NK-92 (cell line): ENCODE data around the gene HIVEP3.

Source experiments
- DNase-seq: peaks from one replicate; lab custom pipeline; 2025; ENCODE audit not compliant: unreplicated experiment; lab: John Stamatoyannopoulos, UW

HIVEP3 gene

DNA sequence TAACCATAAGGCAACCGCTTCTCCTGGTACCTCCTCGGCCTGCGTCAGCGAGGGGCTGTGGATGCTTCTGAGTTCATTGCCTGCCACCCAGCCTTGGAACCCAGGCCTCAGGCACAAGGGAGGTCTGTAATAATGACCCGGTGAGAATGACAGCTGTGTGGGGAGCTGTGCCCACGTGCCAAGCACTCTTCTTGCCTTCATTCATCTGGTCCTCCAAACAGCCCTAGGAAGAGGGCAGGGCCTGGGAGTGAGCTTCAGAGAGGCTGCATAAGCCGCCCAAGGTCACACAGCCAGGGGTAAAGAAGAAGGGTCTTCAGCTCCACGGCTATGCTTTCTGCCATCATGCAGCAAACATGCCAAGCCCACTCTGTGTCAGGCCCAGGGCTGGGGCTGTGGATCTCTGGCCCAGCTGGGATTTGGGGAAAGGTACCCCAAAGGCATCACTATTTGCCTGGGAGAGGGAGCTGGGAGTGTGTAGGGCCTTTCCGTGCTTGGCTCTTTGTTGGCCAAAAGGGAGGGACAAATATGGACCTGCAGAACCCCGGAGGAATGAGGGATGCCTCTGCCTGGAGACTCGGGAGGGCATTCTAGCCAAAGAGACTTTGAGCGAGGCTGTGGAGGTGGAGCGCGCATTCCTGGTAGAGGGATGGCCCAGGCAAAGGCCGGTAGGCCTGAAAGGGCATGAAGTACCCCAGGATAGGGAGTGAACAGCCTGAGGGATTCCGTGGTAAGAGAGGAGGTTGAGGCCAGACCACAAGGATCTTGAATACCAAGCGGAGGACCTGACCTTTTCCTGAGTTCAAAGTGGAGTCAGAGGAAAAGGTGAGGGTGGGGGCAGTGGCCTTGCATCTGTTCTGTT lies 424.1 kb downstream of the HIVEP3 start:
- DNase-seq = no peak

DNA sequence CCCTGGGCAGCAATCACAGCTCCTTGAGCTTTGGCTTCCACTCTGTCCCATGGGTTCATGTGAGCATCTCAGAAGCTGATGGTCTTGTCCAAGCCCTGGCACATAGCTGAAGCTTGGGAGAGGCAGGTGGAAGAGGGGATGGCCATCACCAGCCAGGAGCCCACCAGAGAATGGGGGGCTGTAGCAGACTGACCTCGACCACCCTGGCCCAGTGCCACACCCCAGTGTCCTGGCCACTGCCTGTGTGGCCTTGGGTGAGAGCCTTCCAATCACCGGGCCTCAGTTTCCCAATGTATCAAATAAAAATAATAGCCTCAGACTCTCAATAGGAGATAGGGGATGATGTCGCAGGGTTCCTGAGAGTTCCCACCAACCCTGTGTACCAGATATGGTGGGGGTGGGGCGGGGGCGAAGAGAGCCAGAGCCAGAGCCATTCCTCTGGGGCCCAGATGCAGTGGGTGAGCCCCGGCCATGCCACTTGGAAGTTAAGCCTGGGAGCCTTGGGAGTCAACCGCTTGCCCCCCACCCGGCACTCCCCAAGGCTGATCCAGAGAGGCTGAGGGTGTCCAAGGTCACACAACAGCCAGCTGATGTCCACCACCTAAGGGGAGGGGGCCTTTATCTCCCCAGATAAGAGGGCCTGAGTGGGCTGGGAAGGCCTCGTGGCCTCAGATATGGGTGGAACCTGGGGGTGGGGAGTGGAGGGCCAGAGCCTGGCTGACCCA lies 424.9 kb downstream of the HIVEP3 start:
- DNase-seq = no peak

DNA sequence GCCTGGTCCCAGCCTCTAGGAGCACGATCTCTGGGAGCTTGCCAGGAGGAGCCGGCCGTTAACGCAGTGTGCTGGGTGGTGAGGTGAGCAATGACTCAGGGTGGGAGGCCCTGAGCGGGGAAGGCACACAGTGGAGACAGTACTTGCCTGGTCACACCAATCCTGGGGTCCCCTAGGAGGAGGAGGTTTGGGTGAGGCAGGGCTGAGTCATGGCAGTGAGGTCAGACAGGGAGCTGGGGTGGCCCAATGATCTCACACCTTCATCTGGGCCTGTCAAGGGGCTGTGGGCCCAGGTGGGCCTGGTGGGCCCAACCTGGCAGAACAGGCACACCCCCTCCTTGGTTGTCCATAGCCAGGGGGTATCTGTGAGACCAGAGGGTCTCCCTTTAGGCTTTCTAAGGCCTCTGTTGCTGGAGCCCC lies 425.6 kb downstream of the HIVEP3 start:
- DNase-seq = no peak

DNA sequence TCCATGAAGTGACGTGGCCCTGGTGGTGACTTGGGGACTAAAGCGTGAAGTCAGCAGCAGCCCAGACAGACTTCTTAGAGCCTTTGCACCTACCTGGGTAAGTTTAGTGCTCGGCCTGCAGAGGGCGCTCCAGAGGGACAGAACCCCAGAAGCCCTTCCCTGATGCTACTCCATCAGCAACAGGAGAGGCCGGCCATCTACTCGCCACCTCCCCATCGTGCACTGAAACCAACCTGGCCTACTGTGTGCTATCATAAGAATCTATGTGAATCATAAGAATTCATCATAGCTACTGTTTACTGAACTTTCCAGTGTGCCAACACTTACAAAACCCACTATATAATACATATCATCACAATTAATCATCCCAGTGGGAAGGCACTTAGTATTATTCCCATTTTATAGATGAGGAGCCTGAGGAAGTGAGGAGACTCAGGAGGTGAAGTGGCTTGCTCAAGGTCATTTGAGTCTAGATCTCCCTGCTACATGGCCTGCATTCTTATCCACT lies 426.3 kb downstream of the HIVEP3 start:
- no peak for DNase-seq

GRCh38 chr1:41490911-41491310 lies 427.8 kb downstream of the HIVEP3 start:
- no peak for DNase-seq

DNA sequence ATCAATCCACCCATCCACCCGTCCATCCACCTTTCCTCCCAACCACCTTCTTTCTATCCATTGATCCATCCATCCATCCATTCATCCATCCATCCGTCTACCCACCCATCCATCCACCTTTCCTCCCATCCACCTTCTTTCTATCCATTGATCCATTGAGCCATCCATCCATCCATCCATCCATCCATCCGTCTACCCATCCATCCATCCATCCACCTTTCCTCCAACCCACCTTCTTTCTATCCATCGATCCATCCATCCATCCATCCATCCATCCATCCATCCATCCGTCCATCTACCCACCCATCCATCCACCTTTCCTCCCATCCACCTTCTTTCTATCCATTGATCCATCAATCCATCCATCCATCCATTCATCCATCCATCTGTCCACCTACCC lies 429.2 kb downstream of the HIVEP3 start:
- DNase-seq = no peak

GRCh38 chr1:41488040-41488951 lies 430.4 kb downstream of the HIVEP3 start:
- no peak for DNase-seq

DNA sequence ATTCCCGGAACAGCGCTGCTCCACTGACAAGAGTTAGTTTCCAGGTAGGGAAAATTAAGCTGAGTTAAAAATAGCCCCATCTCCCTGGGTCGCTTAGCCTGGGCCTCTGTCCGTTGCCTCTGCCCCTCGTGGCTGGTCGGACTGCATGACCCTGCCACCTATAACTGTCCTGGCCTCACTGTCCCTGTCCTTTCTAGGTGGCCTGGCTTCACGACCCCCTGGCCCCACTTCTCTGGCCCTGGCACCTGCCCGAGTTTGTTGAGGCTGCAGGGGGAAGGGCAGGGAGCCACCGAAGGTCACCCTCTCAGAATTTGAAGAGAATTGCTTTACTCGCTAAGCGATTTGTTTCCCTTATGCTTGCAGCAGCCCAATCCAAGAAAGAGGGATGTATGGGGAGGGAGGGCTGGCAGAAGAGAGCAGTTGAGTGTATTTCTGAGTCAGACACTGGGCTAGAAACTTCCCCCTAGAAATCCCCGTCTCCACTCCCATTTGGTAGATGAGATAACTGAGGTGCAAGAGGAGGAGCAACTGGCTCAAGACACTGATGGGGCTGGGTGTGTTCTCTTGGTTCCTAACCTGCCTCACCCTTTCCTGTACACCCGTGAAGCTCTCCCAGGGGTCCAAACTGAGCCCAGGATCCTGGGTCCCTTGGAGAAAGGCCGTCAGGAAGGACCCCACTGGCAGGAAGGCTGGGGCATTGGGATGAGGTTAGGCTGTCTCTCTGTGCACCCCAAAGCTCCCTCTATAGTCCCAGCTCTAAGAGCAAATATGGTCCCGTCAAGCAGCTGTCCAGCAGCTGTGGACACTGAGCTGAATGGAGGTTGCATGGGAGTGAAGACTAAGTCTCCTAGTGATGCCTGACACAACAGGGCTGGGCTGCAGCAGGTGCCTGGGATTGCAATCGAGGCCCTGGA lies 431.3 kb downstream of the HIVEP3 start:
- DNase-seq = no peak

- no peak for DNase-seq
These were observed 432.2 kb downstream of the HIVEP3 start for GRCh38 chr1:41486371-41487125.

DNA sequence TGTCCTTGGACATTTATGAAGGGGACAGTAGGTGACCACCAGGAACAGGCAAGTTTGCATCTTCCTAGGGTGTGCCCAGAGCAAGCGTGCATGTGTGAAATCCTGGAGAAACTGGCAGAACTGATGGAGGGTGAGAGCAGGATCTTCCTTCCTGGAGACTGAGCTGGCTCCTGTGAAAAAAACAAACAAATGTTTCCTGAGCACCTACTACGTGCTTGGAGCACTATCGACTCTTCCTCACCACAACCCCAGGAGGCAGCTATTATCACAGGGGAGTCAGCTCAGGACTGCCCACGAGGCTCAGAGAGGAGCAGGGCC lies 432.7 kb downstream of the HIVEP3 start:
- DNase-seq = no peak

GRCh38 chr1:41485605-41486004 lies 433.1 kb downstream of the HIVEP3 start:
- no peak for DNase-seq

- DNase-seq = no peak
These were observed 434.1 kb downstream of the HIVEP3 start, which contains the start of gene EDN2 for GRCh38 chr1:41484402-41485241. EDN2 (minus strand) TSS chr1:41484683; CDS start chr1:41484601, 82 bp downstream.

DNA sequence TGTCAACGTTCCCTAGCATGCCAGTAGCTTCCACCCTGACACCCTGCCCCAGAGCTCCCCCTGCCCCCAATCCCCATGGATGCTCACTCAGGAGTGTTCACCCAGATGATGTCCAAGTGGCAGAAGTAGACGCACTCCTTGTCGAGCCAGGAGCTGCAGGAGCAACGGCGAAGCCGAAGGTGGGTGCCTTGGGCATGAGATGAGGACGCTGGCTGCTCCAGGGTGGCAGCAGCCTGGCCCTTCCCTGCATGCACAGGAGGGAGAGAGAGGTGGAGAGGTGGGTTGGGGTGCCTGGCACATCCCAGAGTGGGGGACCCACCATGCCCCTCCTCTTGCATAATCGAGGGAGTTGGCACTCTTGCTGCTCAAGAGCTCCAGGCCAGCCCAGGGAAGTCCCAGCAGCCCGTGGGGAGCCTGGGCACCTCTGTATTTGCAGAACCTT lies 434.7 kb downstream of the HIVEP3 start:
- DNase-seq = no peak

- no peak for DNase-seq
These were observed 435.5 kb downstream of the HIVEP3 start for GRCh38 chr1:41483001-41483850.

GRCh38 chr1:41482001-41482765 lies 436.5 kb downstream of the HIVEP3 start:
- no peak for DNase-seq

DNA sequence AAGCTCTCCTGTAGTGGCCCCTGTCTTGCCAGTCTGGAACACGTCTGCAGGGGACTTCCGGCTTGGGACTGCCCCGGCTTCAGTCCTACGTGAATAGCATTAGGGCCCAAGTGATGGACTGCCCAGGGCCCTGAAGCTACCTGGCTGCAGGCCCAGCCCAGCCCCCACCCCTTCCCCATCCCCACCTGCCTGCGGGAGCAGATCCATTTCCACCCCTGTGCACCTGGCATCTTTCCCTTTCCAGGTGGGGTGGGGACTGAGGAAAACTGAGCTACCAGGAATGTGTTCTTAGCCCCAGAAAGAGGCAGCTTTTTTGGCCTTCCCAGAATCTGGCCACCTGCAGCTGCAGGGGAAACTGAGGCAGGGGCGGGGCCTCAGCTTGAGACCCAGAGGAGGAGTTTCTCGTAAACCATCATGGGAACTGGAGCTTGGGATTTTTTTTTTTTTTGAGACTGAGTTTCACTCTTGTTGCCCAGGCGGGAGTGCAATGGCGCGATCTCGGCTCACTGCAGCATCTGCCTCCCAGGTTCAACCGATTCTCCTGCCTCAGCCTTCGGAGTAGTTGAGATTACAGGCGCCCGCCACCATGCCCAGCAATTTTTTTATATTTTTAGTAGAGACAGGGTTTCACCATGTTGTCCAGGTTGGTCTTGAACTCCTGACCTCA lies 437.5 kb downstream of the HIVEP3 start:
- no peak for DNase-seq
